ENCODE results near the gene SLC25A45.

Gene SLC25A45

GRCh38 chr11:65392899-65393298, 10.5 kb upstream of the SLC25A45 start:
- H3K36me3 ChIP-seq (ENCODE audit: insufficient read depth, low read length) = peaks cover 7% of the 10 kb centered on the region; the same call in 1 of the 2 replicates
- peaks cover 54% of the 10 kb centered on the region for H3K79me2 ChIP-seq (ENCODE audit: control insufficient read depth, insufficient read depth, low read length, unreplicated experiment)
- H2AFZ ChIP-seq (ENCODE audit: low read length, unreplicated experiment) = no peak overlapping the region
- H3K4me1 ChIP-seq (ENCODE audit: control insufficient read depth, insufficient read depth, low read length, unreplicated experiment) = peaks cover 37% of the 10 kb centered on the region
- no peaks in the 10 kb centered on the region for H3K27me3 ChIP-seq (ENCODE audit: insufficient read depth, low read length)
- no peak overlapping the region for H3K4me3 ChIP-seq (ENCODE audit: low read depth, low read length)
- no peak overlapping the region for H3K27ac ChIP-seq (ENCODE audit: low read depth, low read length)

GRCh38 chr11:65392186-65392829, 9.9 kb upstream of the SLC25A45 start:
- Histone ChIP-seq H3K4me3 (ENCODE audit: low read depth, low read length) (no peak overlapping the region), H3K36me3 (ENCODE audit: insufficient read depth, low read length) (peaks cover 7% of the 10 kb centered on the region; the same call in 1 of the 2 replicates), H3K4me1 (ENCODE audit: control insufficient read depth, insufficient read depth, low read length, unreplicated experiment) (peaks cover 42% of the 10 kb centered on the region), H3K27ac (ENCODE audit: low read depth, low read length) (no peak overlapping the region), H3K27me3 (ENCODE audit: insufficient read depth, low read length) (no peaks in the 10 kb centered on the region), H2AFZ (ENCODE audit: low read length, unreplicated experiment) (no peak overlapping the region), H3K79me2 (ENCODE audit: control insufficient read depth, insufficient read depth, low read length, unreplicated experiment) (peaks cover 57% of the 10 kb centered on the region)

GRCh38 chr11:65390996-65391395, 8.6 kb upstream of the SLC25A45 start:
- Histone ChIP-seq H3K27me3 (ENCODE audit: insufficient read depth, low read length) (no peaks in the 10 kb centered on the region), H2AFZ (ENCODE audit: low read length, unreplicated experiment) (no peak overlapping the region), H3K79me2 (ENCODE audit: control insufficient read depth, insufficient read depth, low read length, unreplicated experiment) (peaks cover 64% of the 10 kb centered on the region), H3K4me3 (ENCODE audit: low read depth, low read length) (peak overlapping the region; percentile 41; the same call in 1 of the 2 replicates), H3K27ac (ENCODE audit: low read depth, low read length) (peak overlapping the region; percentile 21; the same call in 1 of the 2 replicates), H3K4me1 (ENCODE audit: control insufficient read depth, insufficient read depth, low read length, unreplicated experiment) (peaks cover 47% of the 10 kb centered on the region), H3K36me3 (ENCODE audit: insufficient read depth, low read length) (peaks cover 7% of the 10 kb centered on the region; the same call in 1 of the 2 replicates)

GRCh38 chr11:65390099-65390941, 7.9 kb upstream of the SLC25A45 start:
- H3K27ac ChIP-seq (ENCODE audit: low read depth, low read length) = peak overlapping the region; percentile 21; the same call in 1 of the 2 replicates
- peaks cover 62% of the 10 kb centered on the region for H3K79me2 ChIP-seq (ENCODE audit: control insufficient read depth, insufficient read depth, low read length, unreplicated experiment)
- peaks cover 7% of the 10 kb centered on the region; the same call in 1 of the 2 replicates for H3K36me3 ChIP-seq (ENCODE audit: insufficient read depth, low read length)
- peaks cover 50% of the 10 kb centered on the region for H3K4me1 ChIP-seq (ENCODE audit: control insufficient read depth, insufficient read depth, low read length, unreplicated experiment)
- no peaks in the 10 kb centered on the region for H3K27me3 ChIP-seq (ENCODE audit: insufficient read depth, low read length)
- H2AFZ ChIP-seq (ENCODE audit: low read length, unreplicated experiment) = no peak overlapping the region
- H3K4me3 ChIP-seq (ENCODE audit: low read depth, low read length) = peak overlapping the region; percentile 41; the same call in 1 of the 2 replicates

GRCh38 chr11:65389294-65389980, 7.0 kb upstream of the SLC25A45 start:
- peaks cover 7% of the 10 kb centered on the region; the same call in 1 of the 2 replicates for H3K36me3 ChIP-seq (ENCODE audit: insufficient read depth, low read length)
- no peak overlapping the region for H3K27ac ChIP-seq (ENCODE audit: low read depth, low read length)
- H3K4me1 ChIP-seq (ENCODE audit: control insufficient read depth, insufficient read depth, low read length, unreplicated experiment) = peaks cover 59% of the 10 kb centered on the region
- no peak overlapping the region for H2AFZ ChIP-seq (ENCODE audit: low read length, unreplicated experiment)
- H3K79me2 ChIP-seq (ENCODE audit: control insufficient read depth, insufficient read depth, low read length, unreplicated experiment) = peaks cover 62% of the 10 kb centered on the region
- no peaks in the 10 kb centered on the region for H3K27me3 ChIP-seq (ENCODE audit: insufficient read depth, low read length)
- peak overlapping the region; percentile 99; the same call in 1 of the 2 replicates for H3K4me3 ChIP-seq (ENCODE audit: low read depth, low read length)

GRCh38 chr11:65388731-65389130, 6.3 kb upstream of the SLC25A45 start:
- Histone ChIP-seq H3K27me3 (ENCODE audit: insufficient read depth, low read length) (no peaks in the 10 kb centered on the region), H3K36me3 (ENCODE audit: insufficient read depth, low read length) (peaks cover 7% of the 10 kb centered on the region; the same call in 1 of the 2 replicates), H2AFZ (ENCODE audit: low read length, unreplicated experiment) (no peak overlapping the region), H3K27ac (ENCODE audit: low read depth, low read length) (peak overlapping the region; percentile 7), H3K4me3 (ENCODE audit: low read depth, low read length) (peak overlapping the region; percentile 99), H3K79me2 (ENCODE audit: control insufficient read depth, insufficient read depth, low read length, unreplicated experiment) (peaks cover 62% of the 10 kb centered on the region), H3K4me1 (ENCODE audit: control insufficient read depth, insufficient read depth, low read length, unreplicated experiment) (peaks cover 66% of the 10 kb centered on the region)

GRCh38 chr11:65386307-65387140, 4.1 kb upstream of the SLC25A45 start, which contains the start of gene FRMD8:
FRMD8 (plus strand) TSS chr11:65386637; CDS start chr11:65387037, 400 bp downstream.
- peaks cover 7% of the 10 kb centered on the region; the same call in 1 of the 2 replicates for H3K36me3 ChIP-seq (ENCODE audit: insufficient read depth, low read length)
- H3K27ac ChIP-seq (ENCODE audit: low read depth, low read length) = peak within 1 kb of the TSS; percentile 97
- no peaks in the 10 kb centered on the region for H3K27me3 ChIP-seq (ENCODE audit: insufficient read depth, low read length)
- H3K79me2 ChIP-seq (ENCODE audit: control insufficient read depth, insufficient read depth, low read length, unreplicated experiment) = peaks cover 44% of the 10 kb centered on the region
- H2AFZ ChIP-seq (ENCODE audit: low read length, unreplicated experiment) = peak within 1 kb of the TSS; percentile 97
- peak within 1 kb of the TSS; percentile 99 for H3K4me3 ChIP-seq (ENCODE audit: low read depth, low read length)
- H3K4me1 ChIP-seq (ENCODE audit: control insufficient read depth, insufficient read depth, low read length, unreplicated experiment) = peaks cover 76% of the 10 kb centered on the region

- Histone ChIP-seq H3K79me2 (ENCODE audit: control insufficient read depth, insufficient read depth, low read length, unreplicated experiment) (peaks cover 25% of the 10 kb centered on the region), H3K27ac (ENCODE audit: low read depth, low read length) (peak overlapping the region; percentile 97), H2AFZ (ENCODE audit: low read length, unreplicated experiment) (no peak overlapping the region), H3K36me3 (ENCODE audit: insufficient read depth, low read length) (peaks cover 7% of the 10 kb centered on the region; the same call in 1 of the 2 replicates), H3K4me1 (ENCODE audit: control insufficient read depth, insufficient read depth, low read length, unreplicated experiment) (peaks cover 59% of the 10 kb centered on the region), H3K27me3 (ENCODE audit: insufficient read depth, low read length) (no peaks in the 10 kb centered on the region), H3K4me3 (ENCODE audit: low read depth, low read length) (no peak overlapping the region)
These were observed 1.9 kb upstream of the SLC25A45 start for GRCh38 chr11:65384301-65384889.

GRCh38 chr11:65383778-65384177, 1.3 kb upstream of the SLC25A45 start:
- peaks cover 4% of the 10 kb centered on the region; the same call in 1 of the 2 replicates for H3K36me3 ChIP-seq (ENCODE audit: insufficient read depth, low read length)
- H3K79me2 ChIP-seq (ENCODE audit: control insufficient read depth, insufficient read depth, low read length, unreplicated experiment) = peaks cover 19% of the 10 kb centered on the region
- no peaks in the 10 kb centered on the region for H3K27me3 ChIP-seq (ENCODE audit: insufficient read depth, low read length)
- no peak overlapping the region for H2AFZ ChIP-seq (ENCODE audit: low read length, unreplicated experiment)
- H3K4me3 ChIP-seq (ENCODE audit: low read depth, low read length) = no peak overlapping the region
- peaks cover 53% of the 10 kb centered on the region for H3K4me1 ChIP-seq (ENCODE audit: control insufficient read depth, insufficient read depth, low read length, unreplicated experiment)
- peak overlapping the region; percentile 97 for H3K27ac ChIP-seq (ENCODE audit: low read depth, low read length)

Measured in ACC112 (cell line).